OCI-LY3 (cell line): Measurements from ENCODE around the gene STMN3.

Experiments used
- EZH2phosphoT487 ChIP-seq: fragments of 200-600 bp; shearing (Covaris generic); IDR thresholded peaks from 2 replicates; pipeline ENCODE4 v1.6.1; 2018; ENCODE audit warnings: antibody characterized with exemption, mixed run types, low read depth
- TF ChIP-seq, protein P1 (sequence below): fragments of 200-600, 300-600 bp; sonication (generic); IDR thresholded peaks from 2 replicates; pipeline ENCODE4 v1.5.1; 2014; ENCODE audit warnings: antibody characterized with exemption, low read length, low read depth

DNA sequence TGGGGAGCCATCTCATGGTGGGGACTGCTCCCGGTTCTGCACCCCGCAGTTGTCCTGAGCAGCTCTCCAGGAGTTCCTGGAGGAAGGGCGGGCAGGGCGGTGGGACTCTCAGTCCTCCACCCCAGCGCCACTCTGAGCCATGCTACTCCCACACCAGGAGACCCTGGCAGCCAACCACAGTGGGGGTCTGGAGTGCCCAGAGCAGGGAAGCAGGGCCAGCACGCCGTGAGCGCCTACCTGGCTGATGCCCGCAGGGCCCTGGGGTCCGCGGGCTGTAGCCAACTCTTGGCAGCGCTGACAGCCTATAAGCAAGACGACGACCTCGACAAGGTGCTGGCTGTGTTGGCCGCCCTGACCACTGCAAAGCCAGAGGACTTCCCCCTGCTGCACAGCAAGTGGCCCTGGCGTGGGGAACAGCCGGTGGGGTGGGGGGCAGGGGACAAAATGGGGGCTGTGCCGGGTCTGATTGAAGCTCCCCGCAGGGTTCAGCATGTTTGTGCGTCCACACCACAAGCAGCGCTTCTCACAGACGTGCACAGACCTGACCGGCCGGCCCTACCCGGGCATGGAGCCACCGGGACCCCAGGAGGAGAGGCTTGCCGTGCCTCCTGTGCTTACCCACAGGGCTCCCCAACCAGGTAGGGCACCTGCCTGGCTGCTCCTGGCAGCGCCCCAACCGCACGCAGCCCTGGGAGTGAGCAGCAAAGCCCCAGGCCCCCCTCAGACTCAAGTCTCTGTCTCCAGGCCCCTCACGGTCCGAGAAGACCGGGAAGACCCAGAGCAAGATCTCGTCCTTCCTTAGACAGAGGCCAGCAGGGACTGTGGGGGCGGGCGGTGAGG, 41.6 kb upstream of the STMN3 start:
- TF ChIP-seq, protein P1, sequence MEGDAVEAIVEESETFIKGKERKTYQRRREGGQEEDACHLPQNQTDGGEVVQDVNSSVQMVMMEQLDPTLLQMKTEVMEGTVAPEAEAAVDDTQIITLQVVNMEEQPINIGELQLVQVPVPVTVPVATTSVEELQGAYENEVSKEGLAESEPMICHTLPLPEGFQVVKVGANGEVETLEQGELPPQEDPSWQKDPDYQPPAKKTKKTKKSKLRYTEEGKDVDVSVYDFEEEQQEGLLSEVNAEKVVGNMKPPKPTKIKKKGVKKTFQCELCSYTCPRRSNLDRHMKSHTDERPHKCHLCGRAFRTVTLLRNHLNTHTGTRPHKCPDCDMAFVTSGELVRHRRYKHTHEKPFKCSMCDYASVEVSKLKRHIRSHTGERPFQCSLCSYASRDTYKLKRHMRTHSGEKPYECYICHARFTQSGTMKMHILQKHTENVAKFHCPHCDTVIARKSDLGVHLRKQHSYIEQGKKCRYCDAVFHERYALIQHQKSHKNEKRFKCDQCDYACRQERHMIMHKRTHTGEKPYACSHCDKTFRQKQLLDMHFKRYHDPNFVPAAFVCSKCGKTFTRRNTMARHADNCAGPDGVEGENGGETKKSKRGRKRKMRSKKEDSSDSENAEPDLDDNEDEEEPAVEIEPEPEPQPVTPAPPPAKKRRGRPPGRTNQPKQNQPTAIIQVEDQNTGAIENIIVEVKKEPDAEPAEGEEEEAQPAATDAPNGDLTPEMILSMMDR: no peak
- no peak for TF ChIP-seq EZH2phosphoT487
